Keratinocyte (primary cell): ENCODE data around the gene SYS1. TPM values are rescaled to one million over a fixed set of nuclear protein-coding genes. Genes with fewer than 3 reads are reported as not detected.

ENCODE experiments used
- DNase-seq: peaks from one replicate; pipeline ENCODE4 v3.0.0-alpha.2; 2011; ENCODE audit warnings: low read depth, missing footprints, low spot score
- FAIRE-seq: peaks from 2 replicates; lab custom pipeline; 2011; peaks lifted over from hg19 to GRCh38; lab: Jason Lieb, UNC
- H2AFZ ChIP-seq: 2 replicates; pipeline ENCODE4 v1.6.0; 2012; ENCODE audit warnings: low read length, control low read depth, inconsistent platforms; ENCODE audit not compliant: control insufficient read depth
- H3K27ac ChIP-seq: 2 replicates; pipeline ENCODE4 v1.5.1; 2011; ENCODE audit warnings: low read length; ENCODE audit not compliant: control insufficient read depth, insufficient read depth
- H3K27me3 ChIP-seq: 3 replicates; pipeline ENCODE4 v1.6.0; 2011; ENCODE audit warnings: low read length; ENCODE audit not compliant: control insufficient read depth, insufficient read depth; ENCODE audit errors: extremely low read depth
- H3K36me3 ChIP-seq, 2 experiments: 2 replicates in 1 of 2; 3 replicates in 1 of 2; pipeline ENCODE4 v1.5.1; 2011; ENCODE audit warnings: low read length in 2 of 2, mild to moderate bottlenecking in 1 of 2; ENCODE audit not compliant: control insufficient read depth in 2 of 2, insufficient read depth in 2 of 2; ENCODE audit errors: extremely low read depth in 1 of 2
- H3K4me1 ChIP-seq: 3 replicates; pipeline ENCODE4 v1.5.1; 2011; ENCODE audit warnings: low read length; ENCODE audit not compliant: control insufficient read depth, insufficient read depth; ENCODE audit errors: extremely low read depth
- H3K4me2 ChIP-seq: 3 replicates; pipeline ENCODE4 v1.6.0; 2011; ENCODE audit warnings: low read depth, low read length; ENCODE audit not compliant: control insufficient read depth, insufficient read depth; ENCODE audit errors: extremely low read depth
- H3K4me3 ChIP-seq, 3 experiments: fragments of 200-600 bp in 1 of 3; sonication (generic) in 1 of 3; 2 replicates in 2 of 3; 3 replicates in 1 of 3; pipeline ENCODE4 v1.5.1; 2011 to 2016; ENCODE audit warnings: low read length in 3 of 3, mild to moderate bottlenecking in 3 of 3, control low read depth in 2 of 3, inconsistent platforms in 1 of 3, low read depth in 1 of 3, mixed read lengths in 1 of 3, mixed run types in 1 of 3, moderate library complexity in 1 of 3; ENCODE audit not compliant: control insufficient read depth in 2 of 3, insufficient read depth in 2 of 3; ENCODE audit errors: extremely low read depth in 1 of 3
- H3K79me2 ChIP-seq: 2 replicates; pipeline ENCODE4 v1.6.0; 2012; ENCODE audit warnings: low read length; ENCODE audit not compliant: control insufficient read depth, insufficient read depth
- H3K9ac ChIP-seq: 3 replicates; pipeline ENCODE4 v1.6.0; 2011; ENCODE audit warnings: low read length; ENCODE audit not compliant: control insufficient read depth, insufficient read depth; ENCODE audit errors: extremely low read depth
- H3K9me1 ChIP-seq: 3 replicates; pipeline ENCODE4 v1.6.0; 2011; ENCODE audit warnings: low read length; ENCODE audit not compliant: control insufficient read depth, insufficient read depth; ENCODE audit errors: extremely low read depth
- H3K9me3 ChIP-seq: 2 replicates; pipeline ENCODE4 v1.5.1; 2012; ENCODE audit warnings: low read depth, low read length; ENCODE audit not compliant: control insufficient read depth
- H4K20me1 ChIP-seq: 3 replicates; pipeline ENCODE4 v1.6.0; 2011; ENCODE audit warnings: low read length; ENCODE audit not compliant: control insufficient read depth, insufficient read depth; ENCODE audit errors: extremely low read depth
- CTCF ChIP-seq, 3 experiments: IDR thresholded peaks in 1 of 3; conservative IDR thresholded peaks in 1 of 3; optimal IDR thresholded peaks in 1 of 3; 2 replicates in 2 of 3; 3 replicates in 1 of 3; pipeline versions ENCODE3 to v1.5.1; 2011; ENCODE audit warnings: low read length in 3 of 3, mild to moderate bottlenecking in 3 of 3, moderate library complexity in 2 of 3, control low read depth in 1 of 3, inconsistent platforms in 1 of 3; ENCODE audit not compliant: insufficient read depth in 2 of 3; ENCODE audit errors: extremely low read depth in 1 of 3
- EZH2 ChIP-seq: IDR thresholded peaks from one replicate; pipeline ENCODE4 v1.6.1; 2012; ENCODE audit warnings: inconsistent platforms, mild to moderate bottlenecking, low read length, moderate library complexity
- dilution Hi-C: fragments of 300-500 bp; cut with MboI; formaldehyde crosslinking; loops from one replicate; pipeline ENCODE4 v1.7.0; 2020; ENCODE audit warnings: low sequenced_read_pairs; ENCODE audit not compliant: extremely low pct_ligation_motif_present
- polyA plus RNA-seq, 5 experiments: library from polyadenylated mRNA; depleted of rRNA in 3 of 5; stranded (reverse) in 3 of 5; stranded (forward) in 1 of 5; unstranded in 1 of 5; fragments of >200 nt; gene quantifications; 1 replicate in 1 of 5; 2 replicates in 3 of 5; 3 replicates in 1 of 5; pipeline versions ENCODE4 v1.2.1 to v1.2.3, GENCODE V29; 2011 to 2012; ENCODE audit warnings: missing spikeins in 2 of 5, low read depth in 1 of 5, low replicate concordance in 1 of 5

The SYS1 gene
- polyA plus RNA-seq, 1 donor (not counting 4 experiments of a cell fraction or from before 2014, with no cell fraction given) = 16.8 TPM

DNA sequence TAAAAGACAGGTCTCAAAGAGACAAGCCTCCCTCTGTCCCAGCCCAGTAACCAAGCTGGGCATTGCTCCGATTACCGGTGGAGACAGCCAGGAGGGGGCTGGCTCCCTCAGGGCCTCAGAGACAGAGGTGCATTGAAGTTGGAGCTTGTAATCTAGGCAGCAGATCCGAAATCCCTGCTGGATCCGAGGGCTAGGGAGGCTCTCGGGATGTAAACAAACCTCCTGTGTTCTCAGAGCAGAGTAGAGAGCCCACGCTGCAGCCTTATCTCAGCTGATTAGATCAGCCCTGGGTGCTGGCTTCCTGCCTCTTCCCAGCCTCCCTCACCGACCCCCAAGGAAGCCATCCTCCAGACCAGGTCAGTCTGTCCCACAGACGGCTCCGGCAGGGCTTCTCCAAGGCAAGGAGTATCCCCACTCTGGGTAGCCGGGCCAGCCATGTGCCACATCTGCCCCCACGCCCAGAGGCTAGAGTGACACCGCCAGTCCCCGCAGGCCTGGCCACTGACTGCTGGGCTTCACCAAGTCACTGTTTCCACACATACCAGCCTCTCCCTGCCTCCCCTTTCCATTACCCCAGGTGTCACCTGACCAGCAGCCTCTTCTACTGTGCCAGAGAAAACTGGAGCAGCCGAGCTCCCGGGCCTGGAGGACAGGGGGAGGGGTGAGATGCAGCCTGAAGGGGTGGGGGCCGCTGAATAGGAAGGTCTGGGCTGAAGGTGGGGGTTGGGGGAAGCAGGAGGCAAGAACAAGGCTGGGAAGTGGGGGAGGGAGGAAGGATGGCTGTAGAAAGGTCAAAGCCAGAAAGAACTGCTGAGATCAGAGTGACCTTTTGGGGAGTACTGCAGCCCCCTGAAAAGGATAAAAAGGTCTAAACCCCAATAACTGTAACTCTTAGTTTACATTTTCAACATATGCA is 20.8 kb upstream of the SYS1 start:
- Histone ChIP-seq H3K9ac (peak overlapping the region; percentile 99), H3K9me1 (peaks cover 4% of the 10 kb centered on the region), H3K36me3 (peaks cover 13 to 42% of the 10 kb centered on the region in 2 experiments), H3K4me1 (peaks cover 96% of the 10 kb centered on the region), H3K9me3 (no peaks in the 10 kb centered on the region), H3K79me2 (peaks cover 93% of the 10 kb centered on the region), H3K27ac (peak overlapping the region; percentile 98), H3K27me3 (no peaks in the 10 kb centered on the region), H3K4me2 (peak overlapping the region; percentile 77), H2AFZ (no peak overlapping the region), H3K4me3 (peak overlapping the region in 2 of 3 experiments; percentile 36 to 100), H4K20me1 (peaks cover 5% of the 10 kb centered on the region)
- TF ChIP-seq EZH2 (no peak), CTCF (optimal IDR thresholded peaks at IDR 0.05 in 1 of 3, IDR thresholded peaks at IDR 0.05 in 1 of 3, conservative IDR thresholded peaks at IDR 0.05 in 1 of 3; ENCODE audit: extremely low read depth in 1 of 3, insufficient read depth in 2 of 3, low read length in 3 of 3) (no peak)
- dilution Hi-C loops = no loop called here
- FAIRE-seq (no peak), DNase-seq (no peak)

DNA sequence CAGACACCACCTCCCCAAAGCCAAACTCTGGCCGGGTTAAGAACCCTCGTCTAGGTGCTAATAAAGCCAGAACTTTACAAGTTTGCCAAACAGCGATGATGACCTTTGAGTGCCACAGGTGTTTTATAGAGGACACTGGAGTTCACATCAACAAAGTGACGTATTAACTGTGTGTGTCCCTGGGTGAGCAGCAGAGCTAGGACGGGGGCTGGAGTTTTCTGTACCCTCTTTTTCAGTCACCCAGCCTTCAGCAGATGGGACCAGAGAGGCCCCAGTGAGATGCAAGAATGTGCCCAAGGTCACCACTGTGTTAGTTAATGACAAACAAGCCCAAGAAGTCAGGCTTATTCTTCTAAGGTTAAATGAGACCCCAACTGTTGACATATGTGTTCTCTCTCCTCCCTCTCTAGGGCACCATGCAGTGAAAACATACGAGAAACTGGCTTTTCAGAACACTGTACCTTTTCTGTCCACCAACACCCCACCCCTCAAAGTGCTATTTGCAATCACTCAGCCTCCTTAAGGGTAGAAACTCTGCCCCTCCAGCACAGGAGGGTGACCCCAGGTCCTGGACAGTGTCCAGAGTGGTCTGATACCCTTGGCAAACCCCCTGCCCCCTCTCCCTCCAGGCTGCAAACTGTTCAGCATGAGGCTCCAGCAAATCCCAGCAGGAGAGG is 20.0 kb upstream of the SYS1 start:
- Histone ChIP-seq H2AFZ (no peak overlapping the region), H4K20me1 (peaks cover 8% of the 10 kb centered on the region), H3K9me1 (peaks cover 4% of the 10 kb centered on the region), H3K79me2 (peaks cover 97% of the 10 kb centered on the region), H3K27me3 (no peaks in the 10 kb centered on the region), H3K9me3 (no peaks in the 10 kb centered on the region), H3K4me1 (peaks cover 89% of the 10 kb centered on the region), H3K9ac (peak overlapping the region; percentile 99), H3K4me3 (peak overlapping the region in 2 of 3 experiments; percentile 99 to 100), H3K27ac (peak overlapping the region; percentile 98), H3K36me3 (peaks cover 11 to 41% of the 10 kb centered on the region in 2 experiments), H3K4me2 (peak overlapping the region; percentile 77)
- dilution Hi-C loops = no loop called here
- TF ChIP-seq EZH2 (no peak), CTCF (optimal IDR thresholded peaks at IDR 0.05 in 1 of 3, IDR thresholded peaks at IDR 0.05 in 1 of 3, conservative IDR thresholded peaks at IDR 0.05 in 1 of 3; ENCODE audit: extremely low read depth in 1 of 3, insufficient read depth in 2 of 3, low read length in 3 of 3) (no peak)
- FAIRE-seq = no peak
- no peak for DNase-seq
